ENCODE data around the gene UNCX.

DNA sequence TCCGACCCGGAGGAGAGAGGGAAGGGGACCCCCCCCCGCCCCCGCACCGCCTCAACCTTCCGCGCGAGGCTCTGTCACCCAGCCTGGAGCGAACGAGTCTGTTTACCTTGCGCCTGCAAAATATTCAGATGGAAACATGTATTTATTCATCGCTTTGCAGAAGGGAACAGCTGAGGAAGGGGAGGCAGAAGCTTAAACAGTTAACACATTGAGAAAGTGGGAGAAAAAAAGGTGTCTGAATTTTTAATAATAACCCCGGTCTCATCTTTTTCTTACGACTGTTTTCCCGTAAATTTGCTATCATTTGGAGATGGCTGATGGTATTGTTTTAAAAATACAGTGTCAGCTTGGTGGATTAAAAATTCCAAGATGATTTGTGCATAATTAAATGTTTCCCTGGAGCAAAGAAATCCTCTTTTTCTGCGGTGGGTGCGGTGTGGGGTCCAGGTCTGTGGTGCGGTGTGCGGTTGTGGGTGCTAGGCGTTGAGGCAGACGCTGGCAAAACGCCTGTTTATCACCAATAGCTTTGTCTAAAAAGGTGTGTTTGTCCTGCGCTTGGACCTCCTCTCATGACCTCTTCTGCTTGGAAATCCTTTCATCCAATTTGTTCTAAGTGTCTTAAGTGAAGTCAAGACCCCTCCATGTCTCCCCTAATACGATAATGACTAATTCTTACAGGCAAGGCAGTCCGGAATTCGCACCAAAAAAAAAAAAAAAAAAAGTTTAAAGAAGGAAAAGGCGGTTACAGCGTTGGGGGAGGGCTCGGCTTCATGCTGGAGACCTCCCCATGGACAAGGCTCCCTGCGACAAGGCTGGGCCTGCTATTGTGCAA lies 1.6 kb downstream of the UNCX start:
- no peak for TF ChIP-seq CTCF (conservative IDR thresholded peaks at IDR 0.05; ENCODE audit: low read length)
- no peak for TF ChIP-seq EZH2phosphoT487 (IDR thresholded peaks at IDR 0.05; ENCODE audit: borderline replicate concordance)
